Measurements from ENCODE around the gene EPB41. TPM values are rescaled to one million over a fixed set of nuclear protein-coding genes. Genes with fewer than 3 reads are reported as not detected.

EPB41 gene
- total RNA-seq, 1 experiment from 2014 or later: 20.2 TPM

- ATAC-seq: no peak
- intact Hi-C loops (cut with micrococcal nuclease; ENCODE audit: unreplicated experiment): no loop called here
- BruUV-seq (replicated peaks): no TSS peak
- Histone ChIP-seq H3K27me3 (ENCODE audit: control insufficient read depth, insufficient read depth, low read length) (no peaks in the 10 kb centered on the region), H3K36me3 (ENCODE audit: control insufficient read depth, insufficient read depth, low read length) (no peaks in the 10 kb centered on the region), H3K27ac (ENCODE audit: low read length) (no peak overlapping the region), H3K4me3 (ENCODE audit: low read depth in 2 of 2, low read length in 2 of 2) (no peak overlapping the region), H3K4me1 (ENCODE audit: control insufficient read depth, insufficient read depth, low read length) (no peaks in the 10 kb centered on the region), H3K9me3 (ENCODE audit: control insufficient read depth, insufficient read depth, low read depth, low read length) (no peaks in the 10 kb centered on the region)
- in situ Hi-C loops (cut with HindIII; ENCODE audit: low pct_unique_long_range_greater_than_20kb, low sequenced_read_pairs): no loop called here
- DNase-seq (ENCODE audit: low read depth, low spot score): no peak
- ChIA-PET CTCF (interaction anchor here (0.7 kb wide), 1 partner anchor 146 kb away, joined by 8 read pairs; no protein-coding TSS in a partner anchor), POLR2A (no interaction called here)
- no peak for TF ChIP-seq POLR2AphosphoS5 (IDR thresholded peaks at IDR 0.05; ENCODE audit: low read depth, low read length)
- no peak for TF ChIP-seq TCF7L2 (IDR thresholded peaks at IDR 0.05; ENCODE audit: low read depth, low read length)
- no peak for TF ChIP-seq SIN3A (IDR thresholded peaks at IDR 0.05; ENCODE audit: borderline replicate concordance, insufficient read depth, low read depth, low read length)
- no peak for TF ChIP-seq CTCF (IDR thresholded peaks at IDR 0.05)
- TF ChIP-seq REST (IDR thresholded peaks at IDR 0.05; ENCODE audit: insufficient read depth in 1 of 2, low read depth in 2 of 2, low read length in 1 of 2): no peak
Observed at GRCh38 chr1:28974432-28974831, 60.1 kb downstream of the EPB41 start.

- ATAC-seq (no peak), DNase-seq (ENCODE audit: low read depth, low spot score) (no peak)
- no peaks in the 10 kb centered on the region for H3K36me3 ChIP-seq (ENCODE audit: control insufficient read depth, insufficient read depth, low read length)
- no peak overlapping the region for H3K27ac ChIP-seq (ENCODE audit: low read length)
- no peak overlapping the region for H3K4me3 ChIP-seq (ENCODE audit: low read depth in 2 of 2, low read length in 2 of 2)
- no TSS peak for BruUV-seq (replicated peaks)
- in situ Hi-C loops (cut with HindIII; ENCODE audit: low pct_unique_long_range_greater_than_20kb, low sequenced_read_pairs): no loop called here
- no peaks in the 10 kb centered on the region for H3K9me3 ChIP-seq (ENCODE audit: control insufficient read depth, insufficient read depth, low read depth, low read length)
- H3K4me1 ChIP-seq (ENCODE audit: control insufficient read depth, insufficient read depth, low read length): no peaks in the 10 kb centered on the region
- ChIA-PET CTCF (no interaction called here), POLR2A (no interaction called here)
- intact Hi-C loops (cut with micrococcal nuclease; ENCODE audit: unreplicated experiment): no loop called here
- H3K27me3 ChIP-seq (ENCODE audit: control insufficient read depth, insufficient read depth, low read length): no peaks in the 10 kb centered on the region
- TF ChIP-seq REST (IDR thresholded peaks at IDR 0.05; ENCODE audit: insufficient read depth in 1 of 2, low read depth in 2 of 2, low read length in 1 of 2) (no peak), TCF7L2 (IDR thresholded peaks at IDR 0.05; ENCODE audit: low read depth, low read length) (no peak), CTCF (IDR thresholded peaks at IDR 0.05) (no peak), SIN3A (IDR thresholded peaks at IDR 0.05; ENCODE audit: borderline replicate concordance, insufficient read depth, low read depth, low read length) (no peak), POLR2AphosphoS5 (IDR thresholded peaks at IDR 0.05; ENCODE audit: low read depth, low read length) (no peak)
Observed at GRCh38 chr1:28976248-28976647, 61.9 kb downstream of the EPB41 start.
